Astrocyte (in vitro differentiated cells and primary cell): Measurements from ENCODE around the gene CTAGE1. TPM values are rescaled to one million over a fixed set of nuclear protein-coding genes. Genes with fewer than 3 reads are reported as not detected.
"Not testable (repeated sequence)": the region's sequence is repeated elsewhere in the genome, so short reads cannot be mapped to it uniquely, and the experiment has no call there.

ENCODE experiments used
- DNase-seq: peaks from one replicate; pipeline ENCODE4 v3.0.0-alpha.2; 2010; ENCODE audit warnings: low read depth
- FAIRE-seq: peaks from 2 replicates; lab custom pipeline; 2011; peaks lifted over from hg19 to GRCh38; lab: Jason Lieb, UNC
- H2AFZ ChIP-seq: 2 replicates; pipeline ENCODE4 v1.6.0; 2012; ENCODE audit warnings: low read depth, low read length, inconsistent platforms
- H3K27ac ChIP-seq: 2 replicates; pipeline ENCODE4 v1.5.1; 2011; ENCODE audit warnings: low read depth, low read length, inconsistent platforms
- H3K27me3 ChIP-seq: 2 replicates; pipeline ENCODE4 v1.6.0; 2011; ENCODE audit warnings: low read length, inconsistent platforms; ENCODE audit not compliant: insufficient read depth
- H3K36me3 ChIP-seq: 2 replicates; pipeline ENCODE4 v1.5.1; 2011; ENCODE audit warnings: low read length, inconsistent platforms; ENCODE audit not compliant: insufficient read depth
- H3K4me1 ChIP-seq: 2 replicates; pipeline ENCODE4 v1.5.1; 2011; ENCODE audit warnings: low read length, inconsistent platforms; ENCODE audit not compliant: insufficient read depth
- H3K4me2 ChIP-seq: 2 replicates; pipeline ENCODE4 v1.6.0; 2012; ENCODE audit warnings: low read length, inconsistent platforms
- H3K4me3 ChIP-seq: 2 replicates; pipeline ENCODE4 v1.5.1; 2011; ENCODE audit warnings: low read depth, mild to moderate bottlenecking, low read length, inconsistent platforms; ENCODE audit not compliant: insufficient read depth
- H3K79me2 ChIP-seq: 2 replicates; pipeline ENCODE4 v1.6.0; 2012; ENCODE audit warnings: mild to moderate bottlenecking, low read length, inconsistent platforms; ENCODE audit not compliant: insufficient read depth
- H3K9ac ChIP-seq: 2 replicates; pipeline ENCODE4 v1.6.0; 2012; ENCODE audit warnings: mild to moderate bottlenecking, low read length, inconsistent platforms
- H3K9me3 ChIP-seq: 2 replicates; pipeline ENCODE4 v1.5.1; 2012; ENCODE audit warnings: low read depth, mild to moderate bottlenecking, low read length, inconsistent platforms; ENCODE audit not compliant: insufficient read depth
- H4K20me1 ChIP-seq: 2 replicates; pipeline ENCODE4 v1.6.0; 2012; ENCODE audit warnings: low read length, inconsistent platforms; ENCODE audit not compliant: insufficient read depth
- H3K27ac Mint-ChIP-seq: one replicate; pipeline ENCODE4 v1.8.0; 2021; ENCODE audit warnings: mild to moderate bottlenecking, mixed read lengths; ENCODE audit not compliant: unreplicated experiment
- H3K27me3 Mint-ChIP-seq: one replicate; pipeline ENCODE4 v1.8.0; 2021; ENCODE audit warnings: low read depth, mixed read lengths; ENCODE audit not compliant: unreplicated experiment
- H3K36me3 Mint-ChIP-seq: one replicate; pipeline ENCODE4 v1.8.0; 2021; ENCODE audit warnings: low read depth, mixed read lengths; ENCODE audit not compliant: unreplicated experiment
- H3K4me1 Mint-ChIP-seq: one replicate; pipeline ENCODE4 v1.8.0; 2021; ENCODE audit warnings: low read depth, mixed read lengths; ENCODE audit not compliant: unreplicated experiment
- H3K4me3 Mint-ChIP-seq: one replicate; pipeline ENCODE4 v1.8.0; 2021; ENCODE audit warnings: mild to moderate bottlenecking, moderate library complexity, mixed read lengths; ENCODE audit not compliant: unreplicated experiment
- H3K9me3 Mint-ChIP-seq: one replicate; pipeline ENCODE4 v1.8.0; 2021; ENCODE audit warnings: mild to moderate bottlenecking, mixed read lengths; ENCODE audit not compliant: unreplicated experiment
- EZH2 ChIP-seq: IDR thresholded peaks from 2 replicates; pipeline ENCODE4 v1.6.1; 2012; ENCODE audit warnings: mild to moderate bottlenecking, low read length, inconsistent platforms; ENCODE audit not compliant: insufficient read depth
- total RNA-seq: library from RNA; stranded (reverse); gene quantifications from 2 replicates; pipeline ENCODE4 v1.2.1, GENCODE V29; 2021
- TF ChIP-seq, protein P1 (sequence below): IDR thresholded peaks from 2 replicates; pipeline ENCODE4 v1.5.1; 2011; ENCODE audit warnings: low read depth, mild to moderate bottlenecking, inconsistent platforms, low read length, moderate library complexity; ENCODE audit not compliant: insufficient read depth

Gene CTAGE1
- total RNA-seq, 1 donor from 2014 or later = 0.30 TPM

DNA sequence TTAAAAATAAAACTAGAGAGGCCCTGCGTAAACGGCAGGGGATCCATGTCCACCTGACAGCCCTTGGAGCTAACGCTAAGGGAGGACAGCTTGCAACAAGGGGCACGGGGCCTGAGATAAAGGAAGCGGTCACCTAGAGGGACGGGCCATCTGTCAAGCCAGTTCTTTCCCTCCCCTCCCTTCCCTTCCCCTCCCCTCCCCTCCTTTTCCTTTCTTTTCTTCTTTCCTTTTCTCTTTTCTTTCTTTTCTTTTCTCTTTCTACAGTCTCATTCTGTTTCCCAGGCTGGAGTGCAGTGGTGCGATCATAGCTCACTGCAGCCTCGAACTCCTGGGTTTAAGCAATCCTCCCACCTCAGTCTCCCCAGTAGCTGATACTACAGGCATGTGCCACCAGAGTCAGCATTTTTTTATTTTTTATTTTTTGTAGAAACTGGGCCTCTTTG lies 34.5 kb upstream of the CTAGE1 start:
- no peaks in the 10 kb centered on the region for H3K9me3 ChIP-seq
- Mint-ChIP-seq H3K4me3 (no peak overlapping the region), H3K27me3 (peaks cover 26% of the 10 kb centered on the region), H3K4me1 (peaks cover 8% of the 10 kb centered on the region), H3K36me3 (peaks cover 1% of the 10 kb centered on the region), H3K9me3 (peaks cover 8% of the 10 kb centered on the region), H3K27ac (no peak overlapping the region)
- no peaks in the 10 kb centered on the region for H3K36me3 ChIP-seq
- DNase-seq = no peak
- no peak for TF ChIP-seq EZH2
- TF ChIP-seq, protein P1, sequence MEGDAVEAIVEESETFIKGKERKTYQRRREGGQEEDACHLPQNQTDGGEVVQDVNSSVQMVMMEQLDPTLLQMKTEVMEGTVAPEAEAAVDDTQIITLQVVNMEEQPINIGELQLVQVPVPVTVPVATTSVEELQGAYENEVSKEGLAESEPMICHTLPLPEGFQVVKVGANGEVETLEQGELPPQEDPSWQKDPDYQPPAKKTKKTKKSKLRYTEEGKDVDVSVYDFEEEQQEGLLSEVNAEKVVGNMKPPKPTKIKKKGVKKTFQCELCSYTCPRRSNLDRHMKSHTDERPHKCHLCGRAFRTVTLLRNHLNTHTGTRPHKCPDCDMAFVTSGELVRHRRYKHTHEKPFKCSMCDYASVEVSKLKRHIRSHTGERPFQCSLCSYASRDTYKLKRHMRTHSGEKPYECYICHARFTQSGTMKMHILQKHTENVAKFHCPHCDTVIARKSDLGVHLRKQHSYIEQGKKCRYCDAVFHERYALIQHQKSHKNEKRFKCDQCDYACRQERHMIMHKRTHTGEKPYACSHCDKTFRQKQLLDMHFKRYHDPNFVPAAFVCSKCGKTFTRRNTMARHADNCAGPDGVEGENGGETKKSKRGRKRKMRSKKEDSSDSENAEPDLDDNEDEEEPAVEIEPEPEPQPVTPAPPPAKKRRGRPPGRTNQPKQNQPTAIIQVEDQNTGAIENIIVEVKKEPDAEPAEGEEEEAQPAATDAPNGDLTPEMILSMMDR = no peak
- H3K79me2 ChIP-seq = no peaks in the 10 kb centered on the region
- no peak overlapping the region for H3K27ac ChIP-seq
- no peak overlapping the region for H3K9ac ChIP-seq
- H3K4me2 ChIP-seq = no peak overlapping the region
- H3K4me3 ChIP-seq = no peak overlapping the region
- no peak for FAIRE-seq
- H2AFZ ChIP-seq = no peak overlapping the region
- H3K4me1 ChIP-seq = no peaks in the 10 kb centered on the region
- H4K20me1 ChIP-seq = no peaks in the 10 kb centered on the region
- no peaks in the 10 kb centered on the region for H3K27me3 ChIP-seq

DNA sequence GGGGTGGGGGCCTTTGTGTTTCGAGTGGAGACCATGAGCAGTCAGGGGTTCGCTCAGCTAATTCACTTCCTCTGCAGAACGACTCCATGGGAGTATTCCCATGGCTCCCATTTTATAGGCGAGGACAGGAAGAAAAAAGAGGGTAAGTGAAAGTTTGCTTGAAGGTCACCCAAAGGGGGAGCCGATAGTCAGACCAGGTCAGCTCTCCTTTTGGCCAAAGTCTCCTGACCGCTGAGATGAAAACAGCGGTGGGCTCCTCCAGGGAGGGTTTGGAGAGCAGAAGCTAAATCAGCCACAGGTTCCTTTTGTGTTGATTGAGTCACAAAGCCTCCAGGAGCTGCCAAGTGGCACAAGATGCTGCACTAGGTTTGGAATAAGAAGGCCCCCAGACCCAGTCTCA lies 34.1 kb upstream of the CTAGE1 start:
- Mint-ChIP-seq H3K4me3 (no peak overlapping the region), H3K4me1 (peaks cover 8% of the 10 kb centered on the region), H3K27ac (peak overlapping the region; percentile 60), H3K9me3 (peaks cover 8% of the 10 kb centered on the region), H3K36me3 (peaks cover 1% of the 10 kb centered on the region), H3K27me3 (peaks cover 26% of the 10 kb centered on the region)
- TF ChIP-seq EZH2 = no peak
- TF ChIP-seq, protein P1 = no peak
- no peaks in the 10 kb centered on the region for H3K4me1 ChIP-seq
- no peaks in the 10 kb centered on the region for H3K36me3 ChIP-seq
- FAIRE-seq = no peak
- no peak overlapping the region for H3K9ac ChIP-seq
- H3K4me3 ChIP-seq = no peak overlapping the region
- H3K4me2 ChIP-seq = no peak overlapping the region
- DNase-seq = no peak
- H3K79me2 ChIP-seq = no peaks in the 10 kb centered on the region
- H3K9me3 ChIP-seq = no peaks in the 10 kb centered on the region
- no peaks in the 10 kb centered on the region for H3K27me3 ChIP-seq
- no peak overlapping the region for H2AFZ ChIP-seq
- no peak overlapping the region for H3K27ac ChIP-seq
- no peaks in the 10 kb centered on the region for H4K20me1 ChIP-seq

DNA sequence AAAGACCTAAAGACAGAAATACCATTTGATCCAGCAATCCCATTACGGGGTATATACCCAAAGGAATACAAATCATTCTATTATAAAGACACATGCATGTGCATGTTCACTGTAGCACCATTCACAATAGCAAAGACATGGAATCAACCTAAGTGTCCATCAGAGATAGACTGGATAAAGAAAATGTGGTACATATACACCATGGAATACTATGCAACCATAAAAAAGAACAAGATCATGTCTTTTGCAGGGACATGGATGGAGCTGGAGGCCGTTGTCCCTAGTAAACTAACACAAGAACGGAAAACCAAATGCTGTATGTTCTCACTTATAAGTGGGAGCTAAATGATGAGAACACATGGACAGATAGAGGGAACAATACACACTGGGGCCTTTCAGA lies 33.1 kb upstream of the CTAGE1 start:
- H4K20me1 ChIP-seq, H3K4me1 Mint-ChIP-seq, FAIRE-seq, H3K4me3 ChIP-seq, H3K36me3 ChIP-seq, H3K27ac ChIP-seq, H3K27me3 ChIP-seq, DNase-seq, H3K9ac ChIP-seq, H3K36me3 Mint-ChIP-seq, H3K4me2 ChIP-seq, H3K9me3 Mint-ChIP-seq, H2AFZ ChIP-seq, H3K79me2 ChIP-seq, H3K27ac Mint-ChIP-seq, H3K9me3 ChIP-seq, H3K4me1 ChIP-seq, H3K4me3 Mint-ChIP-seq: not testable (repeated sequence)
- peaks cover 21% of the 10 kb centered on the region for H3K27me3 Mint-ChIP-seq

DNA sequence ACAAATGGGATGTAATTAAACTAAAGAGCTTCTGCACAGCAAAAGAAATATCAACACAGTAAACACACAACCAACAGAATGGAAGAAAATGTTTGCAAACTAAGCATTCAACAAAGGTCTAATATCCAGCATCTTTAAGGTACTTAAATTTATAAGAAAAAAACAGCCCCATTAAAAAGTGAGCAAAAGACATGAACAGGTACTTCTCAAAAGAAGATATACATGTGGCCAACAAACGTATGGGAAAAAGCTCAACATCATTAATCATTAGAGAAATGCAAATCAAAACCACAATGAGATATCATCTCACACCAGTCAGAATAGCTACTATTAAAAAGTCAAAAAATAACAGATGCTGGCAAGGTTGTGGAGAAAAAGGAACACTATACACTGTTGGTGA lies 32.6 kb upstream of the CTAGE1 start:
- H3K27me3 ChIP-seq, FAIRE-seq, H3K36me3 ChIP-seq, H3K9me3 ChIP-seq, H3K9me3 Mint-ChIP-seq, H3K79me2 ChIP-seq, H3K4me1 ChIP-seq, H3K4me1 Mint-ChIP-seq, H4K20me1 ChIP-seq, H3K27ac Mint-ChIP-seq, DNase-seq, H3K27ac ChIP-seq, H3K4me2 ChIP-seq, H3K36me3 Mint-ChIP-seq, H2AFZ ChIP-seq, H3K4me3 Mint-ChIP-seq, H3K4me3 ChIP-seq, H3K9ac ChIP-seq: not testable (repeated sequence)
- peaks cover 21% of the 10 kb centered on the region for H3K27me3 Mint-ChIP-seq

DNA sequence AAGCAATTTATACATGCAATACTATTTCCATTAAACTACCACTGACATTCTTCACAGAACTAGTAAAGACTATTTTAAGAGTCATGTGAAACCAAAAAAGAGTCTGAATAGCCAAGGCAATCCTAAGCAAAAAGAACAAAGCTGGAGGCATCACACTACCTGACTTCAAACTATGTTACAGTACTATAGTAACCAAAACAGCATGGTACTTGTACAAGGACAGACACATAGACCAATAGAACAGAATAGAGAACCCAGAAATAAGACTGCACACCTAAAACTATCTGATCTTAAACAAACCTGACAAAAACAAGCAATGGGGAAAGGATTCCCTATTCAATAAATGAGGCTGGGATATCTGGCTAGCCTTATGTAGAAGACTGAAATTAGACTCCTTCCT lies 32.0 kb upstream of the CTAGE1 start:
- H3K9ac ChIP-seq, FAIRE-seq, H3K27me3 ChIP-seq, H3K36me3 ChIP-seq, H2AFZ ChIP-seq, DNase-seq, H3K4me1 Mint-ChIP-seq, H3K4me2 ChIP-seq, H3K9me3 ChIP-seq, H3K79me2 ChIP-seq, H3K36me3 Mint-ChIP-seq, H3K27ac Mint-ChIP-seq, H4K20me1 ChIP-seq, H3K4me1 ChIP-seq, H3K27ac ChIP-seq, H3K4me3 ChIP-seq, H3K4me3 Mint-ChIP-seq, H3K9me3 Mint-ChIP-seq: not testable (repeated sequence)
- peaks cover 16% of the 10 kb centered on the region for H3K27me3 Mint-ChIP-seq
